Measurements from ENCODE around the gene IRF5. TPM values are rescaled to one million over a fixed set of nuclear protein-coding genes. Genes with fewer than 3 reads are reported as not detected.
"Not testable (repeated sequence)": the region's sequence is repeated elsewhere in the genome, so short reads cannot be mapped to it uniquely, and the experiment has no call there.

The IRF5 gene
- total RNA-seq, 1 experiment from 2014 or later: 13.4 TPM

- no peak overlapping the region for H3K4me3 Mint-ChIP-seq (ENCODE audit: low read depth, unreplicated experiment)
- H3K4me1 Mint-ChIP-seq (ENCODE audit: low read depth, unreplicated experiment): peaks cover 32% of the 10 kb centered on the region
- H3K27ac Mint-ChIP-seq (ENCODE audit: unreplicated experiment): no peak overlapping the region
- no TSS peak for BruUV-seq (replicated peaks)
- intact Hi-C loops (cut with micrococcal nuclease; ENCODE audit: unreplicated experiment): no loop called here
- DNase-seq: no peak
- no peaks in the 10 kb centered on the region for H3K9me3 Mint-ChIP-seq (ENCODE audit: low read depth, unreplicated experiment)
- CTCF ChIA-PET: no interaction called here
- no peaks in the 10 kb centered on the region for H3K36me3 Mint-ChIP-seq (ENCODE audit: insufficient read depth, unreplicated experiment)
- H3K27me3 Mint-ChIP-seq (ENCODE audit: unreplicated experiment): peaks cover 75% of the 10 kb centered on the region
- TF ChIP-seq CTCF (IDR thresholded peaks at IDR 0.05; ENCODE audit: unreplicated experiment): no peak
Measured at GRCh38 chr7:128912281-128912680, 25.4 kb upstream of the IRF5 start.

- H3K4me3 Mint-ChIP-seq (ENCODE audit: low read depth, unreplicated experiment); BruUV-seq (replicated peaks); H3K9me3 Mint-ChIP-seq (ENCODE audit: low read depth, unreplicated experiment); CTCF ChIA-PET; DNase-seq; intact Hi-C loops (cut with micrococcal nuclease; ENCODE audit: unreplicated experiment); H3K36me3 Mint-ChIP-seq (ENCODE audit: insufficient read depth, unreplicated experiment); H3K27ac Mint-ChIP-seq (ENCODE audit: unreplicated experiment): not testable (repeated sequence)
- H3K27me3 Mint-ChIP-seq (ENCODE audit: unreplicated experiment): peaks cover 69% of the 10 kb centered on the region
- H3K4me1 Mint-ChIP-seq (ENCODE audit: low read depth, unreplicated experiment): peaks cover 32% of the 10 kb centered on the region
Measured at GRCh38 chr7:128912709-128913495, 24.8 kb upstream of the IRF5 start.

- intact Hi-C loops (cut with micrococcal nuclease; ENCODE audit: unreplicated experiment): no loop called here
- H3K27me3 Mint-ChIP-seq (ENCODE audit: unreplicated experiment): peaks cover 67% of the 10 kb centered on the region
- no peak for DNase-seq
- no TSS peak for BruUV-seq (replicated peaks)
- CTCF ChIA-PET: no interaction called here
- H3K4me1 Mint-ChIP-seq (ENCODE audit: low read depth, unreplicated experiment): peaks cover 32% of the 10 kb centered on the region
- H3K36me3 Mint-ChIP-seq (ENCODE audit: insufficient read depth, unreplicated experiment): no peaks in the 10 kb centered on the region
- no peak overlapping the region for H3K4me3 Mint-ChIP-seq (ENCODE audit: low read depth, unreplicated experiment)
- TF ChIP-seq CTCF (IDR thresholded peaks at IDR 0.05; ENCODE audit: unreplicated experiment): no peak
- H3K9me3 Mint-ChIP-seq (ENCODE audit: low read depth, unreplicated experiment): no peaks in the 10 kb centered on the region
- H3K27ac Mint-ChIP-seq (ENCODE audit: unreplicated experiment): no peak overlapping the region
Measured at GRCh38 chr7:128913870-128914565, 23.7 kb upstream of the IRF5 start.

GRCh38 chr7:128914566-128915151 lies 23.1 kb upstream of the IRF5 start:
- no peaks in the 10 kb centered on the region for H3K9me3 Mint-ChIP-seq (ENCODE audit: low read depth, unreplicated experiment)
- H3K36me3 Mint-ChIP-seq (ENCODE audit: insufficient read depth, unreplicated experiment): no peaks in the 10 kb centered on the region
- no peak for DNase-seq
- H3K27me3 Mint-ChIP-seq (ENCODE audit: unreplicated experiment): peaks cover 67% of the 10 kb centered on the region
- H3K4me1 Mint-ChIP-seq (ENCODE audit: low read depth, unreplicated experiment): peaks cover 28% of the 10 kb centered on the region
- no peak overlapping the region for H3K4me3 Mint-ChIP-seq (ENCODE audit: low read depth, unreplicated experiment)
- no peak for TF ChIP-seq CTCF (IDR thresholded peaks at IDR 0.05; ENCODE audit: unreplicated experiment)
- CTCF ChIA-PET: no interaction called here
- no peak overlapping the region for H3K27ac Mint-ChIP-seq (ENCODE audit: unreplicated experiment)
- intact Hi-C loops (cut with micrococcal nuclease; ENCODE audit: unreplicated experiment): no loop called here
- BruUV-seq (replicated peaks): no TSS peak

Data from Calu3 (cell line).